A673 (cell line): ENCODE results near the gene TYR.

Experiments
- CTCF ChIP-seq: fragments of 300-800, 200-600 bp; sonication (generic); conservative IDR thresholded peaks from 2 replicates; pipeline ENCODE4 v1.5.1; 2017; ENCODE audit warnings: low read depth, mild to moderate bottlenecking, antibody characterized with exemption, low read length, moderate library complexity, mixed read lengths
- EZH2 ChIP-seq: fragments of 200-600 bp; sonication (generic); IDR thresholded peaks from 2 replicates; pipeline ENCODE4 v1.6.1; 2017; ENCODE audit warnings: borderline replicate concordance, low read depth, mild to moderate bottlenecking, mixed read lengths, antibody characterized with exemption, low read length; ENCODE audit not compliant: poor library complexity, severe bottlenecking

GRCh38 chr11:89327885-89328284 lies 150.2 kb downstream of the TYR start:
- TF ChIP-seq EZH2, result no peak
- no peak for TF ChIP-seq CTCF
